Peyer's patch (tissue), 4 donors: ENCODE data around the gene OR1Q1.
"Not testable (repeated sequence)": the region's sequence is repeated elsewhere in the genome, so short reads cannot be mapped to it uniquely, and the experiment has no call there.

ENCODE experiments used
- CTCF ChIP-seq, 6 experiments: fragments of 450-650 bp in 4 of 6; fragments of 200-600 bp in 2 of 6; sonication (generic) in 1 of 6; IDR thresholded peaks; one replicate each; pipeline ENCODE4 v1.5.1; 2017 to 2019; ENCODE audit warnings: antibody characterized with exemption in 6 of 6, mild to moderate bottlenecking in 3 of 6, moderate library complexity in 1 of 6
- POLR2A ChIP-seq, 2 donors: fragments of 450-650 bp; IDR thresholded peaks; one replicate each; pipeline ENCODE4 v1.5.1; 2017; ENCODE audit warnings: antibody characterized with exemption in 2 of 2, mild to moderate bottlenecking in 2 of 2, moderate library complexity in 2 of 2

GRCh38 chr9:122583284-122583683 lies 31.3 kb upstream of the OR1Q1 start, which contains the start of gene OR1L8:
- not testable (repeated sequence) for TF ChIP-seq POLR2A, CTCF (IDR thresholded peaks at IDR 0.05)
